ENCODE measurements around the gene PTGFR.

The PTGFR gene

GRCh38 chr1:78520216-78520615 is 29.4 kb downstream of the PTGFR start:
- DNase-seq (ENCODE audit: low read depth in 2 of 2) = no peak

- no peak for DNase-seq (ENCODE audit: low read depth in 2 of 2)
Observed at GRCh38 chr1:78520843-78521242, 30.1 kb downstream of the PTGFR start.

- DNase-seq (ENCODE audit: low read depth in 2 of 2) = no peak
Observed at GRCh38 chr1:78522136-78522535, 31.4 kb downstream of the PTGFR start.

DNA sequence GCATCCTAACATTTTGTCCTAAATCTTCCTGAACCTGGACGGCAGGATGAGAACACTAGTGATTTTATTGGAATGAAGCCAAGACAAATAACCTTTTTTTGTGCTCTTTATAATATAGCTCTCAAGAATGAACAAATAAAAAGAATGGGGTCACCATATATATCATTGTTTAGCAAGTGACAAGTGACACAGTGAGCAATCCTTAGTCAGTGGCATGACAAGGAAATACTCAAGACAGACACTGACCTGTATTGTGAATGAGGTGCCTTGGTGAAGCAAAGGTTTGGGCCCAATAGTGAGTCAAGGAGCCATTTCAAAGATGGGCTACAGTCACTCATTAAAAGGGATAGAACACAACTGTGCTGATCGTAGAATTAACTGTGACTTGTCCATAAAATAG is 35.7 kb downstream of the PTGFR start:
- no peak for DNase-seq (ENCODE audit: low read depth in 2 of 2)

DNA sequence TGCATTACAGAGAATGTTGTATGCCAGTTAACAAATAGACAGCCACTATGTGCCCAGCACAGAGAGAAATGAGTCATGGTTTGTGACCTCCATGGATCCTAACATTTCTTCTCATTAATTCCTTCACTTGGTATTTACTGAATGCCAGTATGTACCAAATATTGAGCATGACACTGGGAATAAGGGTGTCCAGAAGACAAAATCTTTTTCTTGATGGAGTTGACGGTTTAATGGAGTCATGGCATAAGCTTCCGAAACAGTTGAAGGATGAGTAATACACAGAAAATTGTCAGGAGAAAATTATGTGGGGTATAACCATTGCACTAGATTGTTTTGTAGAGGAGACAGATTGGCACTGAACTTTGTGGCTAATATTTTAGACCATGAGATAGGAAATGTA is 36.9 kb downstream of the PTGFR start:
- DNase-seq (ENCODE audit: low read depth in 2 of 2) = no peak

GRCh38 chr1:78533527-78533926 is 42.8 kb downstream of the PTGFR start:
- no peak for DNase-seq (ENCODE audit: low read depth in 2 of 2)

GRCh38 chr1:78535286-78535685 is 44.5 kb downstream of the PTGFR start:
- no peak for DNase-seq (ENCODE audit: low read depth in 2 of 2)

GRCh38 chr1:78536427-78536826 is 45.7 kb downstream of the PTGFR start:
- no peak for DNase-seq (ENCODE audit: low read depth in 2 of 2)

GRCh38 chr1:78540048-78540447 is 49.3 kb downstream of the PTGFR start:
- DNase-seq (ENCODE audit: low read depth in 2 of 2) = no peak

DNA sequence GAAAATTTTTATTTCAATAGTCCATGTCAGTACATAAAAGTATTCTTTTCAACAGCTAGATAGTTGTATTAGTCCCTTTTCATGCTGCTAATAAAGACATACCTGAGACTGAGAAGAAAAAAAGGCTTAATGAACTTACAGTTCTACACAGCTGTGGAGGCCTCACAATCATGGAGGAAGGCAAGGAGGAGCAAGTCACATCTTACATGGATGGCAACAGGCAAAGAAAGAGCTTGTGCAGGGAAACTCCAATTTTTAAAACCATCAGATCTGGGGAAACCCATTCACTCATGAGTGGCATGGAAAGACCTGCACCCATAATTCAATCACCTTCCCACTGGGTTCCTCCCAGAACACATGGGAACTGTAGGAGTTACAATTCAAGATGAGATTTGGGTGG is 50.7 kb downstream of the PTGFR start:
- no peak for DNase-seq (ENCODE audit: low read depth in 2 of 2)

- no peak for DNase-seq (ENCODE audit: low read depth in 2 of 2)
Observed at GRCh38 chr1:78543941-78544643, 53.3 kb downstream of the PTGFR start.

DNA sequence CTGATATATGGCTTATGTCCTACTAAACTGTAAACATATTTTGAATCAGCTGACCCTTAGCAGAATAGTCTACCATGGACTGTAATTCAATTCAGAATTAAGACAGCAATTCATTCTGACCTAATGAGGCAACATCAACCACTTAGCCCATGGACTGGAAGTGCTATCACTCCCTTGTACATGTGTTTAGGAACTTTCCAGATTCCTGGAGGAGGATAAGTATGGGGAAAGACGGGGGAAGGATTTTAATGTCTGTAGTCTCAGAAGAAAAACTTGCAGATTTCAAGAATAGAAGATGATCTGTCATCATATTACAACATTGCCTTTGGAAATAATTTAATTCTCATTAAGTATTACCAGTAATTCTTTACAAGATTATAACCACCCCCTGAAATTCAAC is 56.3 kb downstream of the PTGFR start:
- DNase-seq (ENCODE audit: low read depth in 2 of 2) = no peak

DNA sequence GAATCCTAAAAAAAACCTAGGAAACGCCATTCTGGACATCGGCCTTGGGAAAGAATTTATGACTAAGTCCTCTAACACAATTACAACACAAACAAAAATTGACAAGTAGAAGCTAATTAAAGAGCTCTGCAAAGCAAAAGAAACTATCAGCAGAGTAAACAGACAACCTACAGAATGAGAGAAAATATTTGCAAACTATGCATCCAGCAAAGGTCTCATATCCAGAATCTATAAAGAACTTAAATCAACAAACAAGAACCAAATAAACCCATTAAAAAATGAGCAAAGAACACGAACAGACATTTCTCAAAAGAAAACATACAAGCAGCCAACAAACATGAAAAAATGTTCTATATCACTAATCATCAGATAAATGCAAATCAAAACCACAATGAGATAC is 58.6 kb downstream of the PTGFR start:
- DNase-seq (ENCODE audit: low read depth in 2 of 2) = no peak

GRCh38 chr1:78549891-78550290 is 59.1 kb downstream of the PTGFR start:
- DNase-seq (ENCODE audit: low read depth in 2 of 2) = no peak

GRCh38 chr1:78553859-78554258 is 63.1 kb downstream of the PTGFR start:
- no peak for DNase-seq (ENCODE audit: low read depth in 2 of 2)

DNA sequence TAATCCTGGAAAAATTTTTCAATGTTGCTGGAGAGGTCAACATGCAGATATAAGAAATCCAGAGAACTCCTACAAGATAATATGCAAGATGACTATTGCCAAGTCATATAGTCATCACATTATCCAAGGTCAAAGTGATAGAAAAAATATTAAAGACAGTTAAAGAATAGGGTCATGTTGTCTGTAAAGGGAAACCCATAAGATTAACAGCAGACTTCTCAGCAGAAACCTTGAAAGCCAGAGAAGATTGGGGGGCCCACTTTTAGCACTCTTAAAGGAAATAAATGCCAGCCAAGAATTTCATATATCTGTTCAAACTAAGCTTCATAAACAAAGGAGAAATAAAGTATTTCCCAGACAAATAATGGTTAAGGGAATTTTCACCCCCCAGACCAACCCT is 64.1 kb downstream of the PTGFR start:
- no peak for DNase-seq (ENCODE audit: low read depth in 2 of 2)

GRCh38 chr1:78559680-78560079 is 68.9 kb downstream of the PTGFR start:
- no peak for DNase-seq (ENCODE audit: low read depth in 2 of 2)

DNA sequence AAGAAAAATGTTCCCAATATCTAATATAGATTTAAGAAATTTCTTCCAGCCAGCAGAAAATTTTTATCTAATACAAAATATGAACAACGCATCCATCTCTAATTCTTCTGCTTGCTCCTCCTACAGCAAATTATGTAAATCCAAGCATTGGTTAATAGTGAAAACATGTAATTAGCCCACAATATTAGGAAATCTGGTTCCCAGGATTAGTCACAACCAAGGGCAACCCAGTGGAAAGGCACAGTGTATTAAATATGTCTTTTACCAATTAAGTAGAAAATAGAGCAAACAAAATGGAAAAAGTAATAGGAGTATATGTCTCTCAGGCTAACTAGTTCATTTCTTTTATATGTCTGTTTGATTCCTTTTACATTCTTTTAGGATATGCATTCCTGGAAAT is 70.0 kb downstream of the PTGFR start:
- DNase-seq (ENCODE audit: low read depth in 2 of 2) = no peak

- no peak for DNase-seq (ENCODE audit: low read depth in 2 of 2)
Observed at GRCh38 chr1:78561856-78562255, 71.1 kb downstream of the PTGFR start.

DNA sequence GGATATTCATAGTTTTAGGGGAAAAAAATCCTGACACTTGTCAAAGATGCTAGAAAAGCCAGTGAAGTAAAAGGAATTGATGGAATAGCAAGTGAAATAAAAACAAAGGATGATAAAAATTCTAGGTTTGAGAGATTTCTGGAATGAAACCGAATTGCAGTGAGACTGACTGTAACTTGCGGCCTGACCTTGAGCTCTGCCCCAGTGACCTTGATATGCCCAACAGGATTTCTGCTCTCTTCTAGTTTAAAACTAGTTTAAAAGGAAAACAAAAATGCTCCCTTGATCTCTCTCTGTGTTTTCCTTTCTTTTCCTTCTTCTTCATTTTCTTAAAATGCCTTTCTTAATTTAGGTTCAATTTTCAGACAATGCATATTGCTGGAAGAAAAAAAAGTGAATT is 74.6 kb downstream of the PTGFR start:
- no peak for DNase-seq (ENCODE audit: low read depth in 2 of 2)

DNA sequence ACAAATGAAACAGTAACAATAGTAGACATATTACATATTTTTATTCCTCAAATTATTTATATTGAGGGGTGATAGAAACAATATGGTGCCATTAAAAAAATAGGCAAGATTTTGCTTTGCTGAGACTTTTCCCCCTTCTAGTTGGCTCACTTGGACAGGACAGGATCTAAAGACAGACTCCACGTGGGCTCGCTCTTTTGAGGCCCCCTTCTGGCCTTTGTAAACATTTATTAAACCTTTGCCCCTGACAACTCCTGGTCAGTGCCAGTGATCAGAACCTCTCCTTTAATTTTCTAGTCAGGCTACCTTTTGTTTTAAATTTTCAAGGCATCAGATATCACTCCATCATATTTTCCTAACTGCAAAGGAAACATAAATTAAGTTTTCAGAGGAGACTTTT is 79.8 kb downstream of the PTGFR start:
- DNase-seq (ENCODE audit: low read depth in 2 of 2) = no peak

- DNase-seq (ENCODE audit: low read depth in 2 of 2) = no peak
Observed at GRCh38 chr1:78577257-78578100, 86.7 kb downstream of the PTGFR start.

- DNase-seq (ENCODE audit: low read depth in 2 of 2) = no peak
Observed at GRCh38 chr1:78586572-78586971, 95.8 kb downstream of the PTGFR start.

Data from stimulated activated CD8-positive, alpha-beta memory T cell treated with anti-CD3 and anti-CD28 coated beads, Interleukin-2, amount 100 ng/mL, for 48 hours (primary cell).